Caco-2 (cell line): Measurements from ENCODE around the gene NPHP4. TPM values are rescaled to one million over a fixed set of nuclear protein-coding genes. Genes with fewer than 3 reads are reported as not detected.

Experiments used
- BruUV-seq: library from RNA; stranded (reverse); fragments of 400-500 nt; replicated peaks from 2 replicates; lab custom pipeline; 2021; lab: Mats Ljungman, UMichigan
- CTCF ChIA-PET: fragments of 300-600 bp; sonication (Branson Sonifier 250); formaldehyde crosslinking; loops from one replicate; lab custom pipeline; 2022; ENCODE audit warnings: antibody characterized with exemption; lab: Charles Lee
- POLR2A ChIA-PET: fragments of 300-600 bp; sonication (Branson Sonifier 250); formaldehyde crosslinking; loops from one replicate; lab custom pipeline; 2022; ENCODE audit warnings: antibody characterized with exemption; lab: Charles Lee
- DNase-seq, 2 experiments: peaks; one replicate each; pipeline versions ENCODE4 v3.0.0 to v3.0.0-alpha.2; 2020 to 2022
- H3K27me3 ChIP-seq: replicated peaks from 2 replicates; pipeline ENCODE4 v1.6.0; 2011; ENCODE audit warnings: low read length; ENCODE audit not compliant: control insufficient read depth, insufficient read depth
- H3K36me3 ChIP-seq: 2 replicates; pipeline ENCODE4 v1.5.1; 2011; ENCODE audit warnings: low read length; ENCODE audit not compliant: control insufficient read depth, insufficient read depth
- H3K4me1 ChIP-seq: fragments of 250-450 bp; sonication (Bioruptor Pico); 2 replicates; pipeline ENCODE4 v1.5.1; 2020; ENCODE audit warnings: mild to moderate bottlenecking
- H3K4me3 ChIP-seq: 2 replicates; pipeline ENCODE4 v1.5.1; 2011; ENCODE audit warnings: low read depth, mild to moderate bottlenecking, control low read depth, low read length
- H3K9me3 ChIP-seq: fragments of 250-450 bp; sonication (Bioruptor Pico); 2 replicates; pipeline ENCODE4 v1.5.1; 2020; ENCODE audit warnings: mild to moderate bottlenecking, moderate library complexity
- H3K27ac Mint-ChIP-seq: one replicate; pipeline ENCODE4 v1.8.0; 2022; ENCODE audit warnings: mixed read lengths; ENCODE audit not compliant: unreplicated experiment
- H3K27me3 Mint-ChIP-seq: one replicate; pipeline ENCODE4 v1.8.0; 2022; ENCODE audit warnings: mixed read lengths; ENCODE audit not compliant: insufficient read depth, unreplicated experiment
- H3K36me3 Mint-ChIP-seq: one replicate; pipeline ENCODE4 v1.8.0; 2022; ENCODE audit warnings: mild to moderate bottlenecking, mixed read lengths; ENCODE audit not compliant: insufficient read depth, unreplicated experiment
- H3K4me1 Mint-ChIP-seq: one replicate; pipeline ENCODE4 v1.8.0; 2022; ENCODE audit warnings: low read depth, mixed read lengths; ENCODE audit not compliant: unreplicated experiment
- H3K4me3 Mint-ChIP-seq: one replicate; pipeline ENCODE4 v1.8.0; 2022; ENCODE audit warnings: mild to moderate bottlenecking, moderate library complexity, mixed read lengths; ENCODE audit not compliant: unreplicated experiment
- H3K9me3 Mint-ChIP-seq: one replicate; pipeline ENCODE4 v1.8.0; 2022; ENCODE audit warnings: mixed read lengths; ENCODE audit not compliant: unreplicated experiment
- CTCF ChIP-seq, 2 experiments: fragments of 200-600 bp in 1 of 2; IDR thresholded peaks; 1 replicate in 1 of 2; 2 replicates in 1 of 2; pipeline versions ENCODE4 v1.5.1 to v1.8.0; 2011 to 2022; ENCODE audit warnings: antibody characterized with exemption in 1 of 2, control low read depth in 1 of 2, inconsistent platforms in 1 of 2, low read depth in 1 of 2, low read length in 1 of 2, mild to moderate bottlenecking in 1 of 2, moderate library complexity in 1 of 2; ENCODE audit not compliant: insufficient read depth in 1 of 2, severe bottlenecking in 1 of 2, unreplicated experiment in 1 of 2
- intact Hi-C: fragments of 100-400 bp; cut with micrococcal nuclease; formaldehyde crosslinking; loops from one replicate; pipeline ENCODE4 v1.10.0; 2022; ENCODE audit not compliant: unreplicated experiment
- total RNA-seq: library from RNA; stranded (reverse); gene quantifications from 2 replicates; pipeline ENCODE4 v1.2.3, GENCODE V29; 2022

The NPHP4 gene
- total RNA-seq, 1 experiment from 2014 or later, result 12.3 TPM

DNA sequence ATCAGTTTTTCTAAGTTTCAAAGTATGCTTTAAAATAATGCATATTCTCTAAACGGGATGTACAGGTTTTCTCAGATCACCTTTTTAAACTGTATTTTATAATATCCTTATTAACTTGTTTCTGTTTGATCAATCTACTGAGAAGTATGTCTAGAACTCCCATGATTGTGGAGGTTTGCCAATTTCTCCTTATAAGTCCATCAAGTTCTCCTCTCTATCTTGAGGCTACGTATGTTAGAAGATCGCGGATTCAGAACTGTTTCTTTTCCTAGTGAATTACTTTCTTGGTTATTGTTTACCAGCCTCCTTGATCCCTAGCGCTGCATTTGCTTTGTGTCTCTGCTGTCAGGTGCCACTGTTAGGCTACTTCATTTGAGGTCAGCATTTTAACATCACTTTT lies 89.2 kb downstream of the NPHP4 start:
- no peaks in the 10 kb centered on the region for H3K9me3 Mint-ChIP-seq

GRCh38 chr1:5901841-5902240 lies 90.4 kb downstream of the NPHP4 start:
- ChIA-PET CTCF (no interaction called here), POLR2A (no interaction called here)
- H3K9me3 Mint-ChIP-seq, result no peaks in the 10 kb centered on the region
- H3K4me1 Mint-ChIP-seq, result no peaks in the 10 kb centered on the region
- Histone ChIP-seq H3K9me3 (no peaks in the 10 kb centered on the region), H3K4me1 (no peaks in the 10 kb centered on the region), H3K27me3 (no peaks in the 10 kb centered on the region), H3K36me3 (no peaks in the 10 kb centered on the region), H3K4me3 (no peak overlapping the region)
- H3K27me3 Mint-ChIP-seq, result no peaks in the 10 kb centered on the region
- no peak overlapping the region for H3K27ac Mint-ChIP-seq
- no peak overlapping the region for H3K4me3 Mint-ChIP-seq
- intact Hi-C loops, result no loop called here
- BruUV-seq, result no TSS peak
- H3K36me3 Mint-ChIP-seq, result no peaks in the 10 kb centered on the region
- no peak for DNase-seq
- TF ChIP-seq CTCF (IDR thresholded peaks at IDR 0.05; ENCODE audit: insufficient read depth in 1 of 2, low read depth in 1 of 2, low read length in 1 of 2, severe bottlenecking in 1 of 2, unreplicated experiment in 1 of 2), result no peak

More for the DNA sequence above, 89.2 kb downstream of the NPHP4 start:
- CTCF ChIA-PET, result no interaction called here
- H3K4me3 Mint-ChIP-seq, result no peak overlapping the region
- no TSS peak for BruUV-seq
- H3K36me3 ChIP-seq, result no peaks in the 10 kb centered on the region
- no peak for TF ChIP-seq CTCF (IDR thresholded peaks at IDR 0.05; ENCODE audit: insufficient read depth in 1 of 2, low read depth in 1 of 2, low read length in 1 of 2, severe bottlenecking in 1 of 2, unreplicated experiment in 1 of 2)
- H3K4me1 ChIP-seq, result no peaks in the 10 kb centered on the region
- no peak overlapping the region for H3K27ac Mint-ChIP-seq
- no peak for DNase-seq
- H3K4me1 Mint-ChIP-seq, result no peaks in the 10 kb centered on the region
- no peaks in the 10 kb centered on the region for H3K36me3 Mint-ChIP-seq
- no peaks in the 10 kb centered on the region for H3K27me3 ChIP-seq
- no peaks in the 10 kb centered on the region for H3K9me3 ChIP-seq
- H3K4me3 ChIP-seq, result no peak overlapping the region
- POLR2A ChIA-PET, result no interaction called here
- H3K27me3 Mint-ChIP-seq, result no peaks in the 10 kb centered on the region
- intact Hi-C loops, result no loop called here

DNA sequence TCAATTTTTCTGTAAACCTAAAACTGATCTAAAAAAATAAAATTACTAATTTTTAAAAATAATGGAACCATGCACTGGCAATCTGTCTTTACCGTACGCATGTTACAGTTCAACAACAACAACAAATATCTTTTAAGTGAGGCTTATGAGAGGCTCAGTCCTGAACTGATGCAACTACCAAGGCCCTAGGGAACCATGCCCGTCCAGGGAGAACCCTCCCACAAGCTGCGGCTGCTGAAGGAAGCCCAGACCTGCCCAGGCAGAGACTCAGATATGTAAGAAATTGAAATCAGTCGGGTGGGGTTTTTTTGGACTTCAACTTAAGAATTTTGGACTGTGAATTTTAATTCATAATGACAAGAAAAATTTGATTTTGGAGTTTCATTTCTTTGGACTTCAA lies 91.1 kb downstream of the NPHP4 start:
- no peak overlapping the region for H3K27ac Mint-ChIP-seq
- ChIA-PET POLR2A (no interaction called here), CTCF (no interaction called here)
- H3K4me3 ChIP-seq, result no peak overlapping the region
- TF ChIP-seq CTCF (IDR thresholded peaks at IDR 0.05; ENCODE audit: insufficient read depth in 1 of 2, low read depth in 1 of 2, low read length in 1 of 2, severe bottlenecking in 1 of 2, unreplicated experiment in 1 of 2), result no peak
- H3K36me3 Mint-ChIP-seq, result no peaks in the 10 kb centered on the region
- no peak overlapping the region for H3K4me3 Mint-ChIP-seq
- H3K27me3 ChIP-seq, result no peaks in the 10 kb centered on the region
- no peaks in the 10 kb centered on the region for H3K9me3 ChIP-seq
- H3K4me1 ChIP-seq, result no peaks in the 10 kb centered on the region
- H3K4me1 Mint-ChIP-seq, result no peaks in the 10 kb centered on the region
- intact Hi-C loops, result no loop called here
- no TSS peak for BruUV-seq
- H3K27me3 Mint-ChIP-seq, result no peaks in the 10 kb centered on the region
- no peak for DNase-seq
- no peaks in the 10 kb centered on the region for H3K9me3 Mint-ChIP-seq
- no peaks in the 10 kb centered on the region for H3K36me3 ChIP-seq
